ENCODE measurements around the gene TMEM74B. TPM values are rescaled to one million over a fixed set of nuclear protein-coding genes. Genes with fewer than 3 reads are reported as not detected.

The TMEM74B gene
- total RNA-seq, 1 experiment from 2014 or later: 6.3 TPM

- DNase-seq (no peak), ATAC-seq (no peak)
- no peaks in the 10 kb centered on the region for H3K4me1 ChIP-seq (ENCODE audit: insufficient read depth, low read length)
- H3K9me3 ChIP-seq (ENCODE audit: low read length): no peaks in the 10 kb centered on the region
- BruUV-seq (replicated peaks): no TSS peak
- no peak overlapping the region for H3K9ac ChIP-seq (ENCODE audit: low read length)
- no peaks in the 10 kb centered on the region for H3F3A ChIP-seq (ENCODE audit: low read length, unreplicated experiment)
- H3K9me2 ChIP-seq (replicated peaks; ENCODE audit: low read length): no peaks in the 10 kb centered on the region
- H4K20me1 ChIP-seq (ENCODE audit: low read length): peaks cover 7% of the 10 kb centered on the region; the same call in 1 of the 2 replicates
- intact Hi-C loops (cut with micrococcal nuclease): no loop called here
- no peaks in the 10 kb centered on the region for H3K27me3 ChIP-seq (ENCODE audit: low read length)
- peaks cover 46% of the 10 kb centered on the region for H3K36me3 ChIP-seq (ENCODE audit: low read depth, low read length)
- CTCF ChIA-PET: no interaction called here
- POLR2A ChIA-PET (ENCODE audit: unreplicated experiment): no interaction called here
- no peak for TF ChIP-seq CTCF (conservative IDR thresholded peaks at IDR 0.05; ENCODE audit: low read depth, low read length)
- H3K4me3 ChIP-seq (ENCODE audit: low read length): no peak overlapping the region
- H3K79me2 ChIP-seq (ENCODE audit: low read length): peaks cover 12% of the 10 kb centered on the region; the same call in 1 of the 2 replicates
- H3K4me2 ChIP-seq (ENCODE audit: low read length): no peak overlapping the region
- no peak overlapping the region for H2AFZ ChIP-seq (ENCODE audit: low read length)
- no peak overlapping the region for H3K27ac ChIP-seq (ENCODE audit: low read length)
Observed at GRCh38 chr20:1146957-1147356, 37.8 kb downstream of the TMEM74B start.

- Histone ChIP-seq H3K9me2 (replicated peaks; ENCODE audit: low read length) (no peaks in the 10 kb centered on the region), H3K36me3 (ENCODE audit: low read depth, low read length) (peaks cover 55% of the 10 kb centered on the region), H4K20me1 (ENCODE audit: low read length) (peaks cover 4% of the 10 kb centered on the region; the same call in 1 of the 2 replicates), H3K9ac (ENCODE audit: low read length) (no peak overlapping the region), H3K79me2 (ENCODE audit: low read length) (no peaks in the 10 kb centered on the region; the same call in 1 of the 2 replicates), H3K4me1 (ENCODE audit: insufficient read depth, low read length) (no peaks in the 10 kb centered on the region), H3K27ac (ENCODE audit: low read length) (no peak overlapping the region), H3K4me3 (ENCODE audit: low read length) (no peak overlapping the region), H3F3A (ENCODE audit: low read length, unreplicated experiment) (no peaks in the 10 kb centered on the region), H3K4me2 (ENCODE audit: low read length) (no peak overlapping the region), H2AFZ (ENCODE audit: low read length) (no peak overlapping the region), H3K9me3 (ENCODE audit: low read length) (no peaks in the 10 kb centered on the region), H3K27me3 (ENCODE audit: low read length) (no peaks in the 10 kb centered on the region)
- BruUV-seq (replicated peaks): no TSS peak
- intact Hi-C loops (cut with micrococcal nuclease): no loop called here
- POLR2A ChIA-PET (ENCODE audit: unreplicated experiment): no interaction called here
- TF ChIP-seq EZH2 (IDR thresholded peaks at IDR 0.05; ENCODE audit: low read length, unreplicated experiment) (no peak), EZH2phosphoT487 (IDR thresholded peaks at IDR 0.05; ENCODE audit: borderline replicate concordance, low read length) (no peak), CTCF (conservative IDR thresholded peaks at IDR 0.05; ENCODE audit: low read depth, low read length) (no peak)
- no peak for ATAC-seq
- CTCF ChIA-PET: no interaction called here
- no peak for DNase-seq
Observed at GRCh38 chr20:1144401-1145172, 40.2 kb downstream of the TMEM74B start.

GRCh38 chr20:1137236-1137635, 47.5 kb downstream of the TMEM74B start:
- H3K79me2 ChIP-seq (ENCODE audit: low read length): peaks cover 26% of the 10 kb centered on the region
- peaks cover 81% of the 10 kb centered on the region for H3K36me3 ChIP-seq (ENCODE audit: low read depth, low read length)
- no peak for DNase-seq
- TF ChIP-seq CTCF (conservative IDR thresholded peaks at IDR 0.05; ENCODE audit: low read depth, low read length): no peak
- no peak for TF ChIP-seq EZH2phosphoT487 (IDR thresholded peaks at IDR 0.05; ENCODE audit: borderline replicate concordance, low read length)
- no peak for TF ChIP-seq EZH2 (IDR thresholded peaks at IDR 0.05; ENCODE audit: low read length, unreplicated experiment)
- no peak overlapping the region for H3K4me3 ChIP-seq (ENCODE audit: low read length)
- ChIA-PET POLR2A (ENCODE audit: unreplicated experiment) (no interaction called here), CTCF (no interaction called here)
- H3K9ac ChIP-seq (ENCODE audit: low read length): no peak overlapping the region
- H4K20me1 ChIP-seq (ENCODE audit: low read length): peaks cover 6% of the 10 kb centered on the region; the same call in 1 of the 2 replicates
- BruUV-seq (replicated peaks): no TSS peak
- no peaks in the 10 kb centered on the region for H3K9me3 ChIP-seq (ENCODE audit: low read length)
- no peaks in the 10 kb centered on the region for H3K9me2 ChIP-seq (replicated peaks; ENCODE audit: low read length)
- no peak for ATAC-seq
- intact Hi-C loops (cut with micrococcal nuclease): no loop called here
- H3K4me2 ChIP-seq (ENCODE audit: low read length): no peak overlapping the region
- H3K27me3 ChIP-seq (ENCODE audit: low read length): no peaks in the 10 kb centered on the region
- no peaks in the 10 kb centered on the region for H3F3A ChIP-seq (ENCODE audit: low read length, unreplicated experiment)
- H3K4me1 ChIP-seq (ENCODE audit: insufficient read depth, low read length): no peaks in the 10 kb centered on the region
- no peak overlapping the region for H3K27ac ChIP-seq (ENCODE audit: low read length)
- H2AFZ ChIP-seq (ENCODE audit: low read length): no peak overlapping the region

Data from PC-3 (cell line).